ENCODE data around the gene MT1B.

DNA sequence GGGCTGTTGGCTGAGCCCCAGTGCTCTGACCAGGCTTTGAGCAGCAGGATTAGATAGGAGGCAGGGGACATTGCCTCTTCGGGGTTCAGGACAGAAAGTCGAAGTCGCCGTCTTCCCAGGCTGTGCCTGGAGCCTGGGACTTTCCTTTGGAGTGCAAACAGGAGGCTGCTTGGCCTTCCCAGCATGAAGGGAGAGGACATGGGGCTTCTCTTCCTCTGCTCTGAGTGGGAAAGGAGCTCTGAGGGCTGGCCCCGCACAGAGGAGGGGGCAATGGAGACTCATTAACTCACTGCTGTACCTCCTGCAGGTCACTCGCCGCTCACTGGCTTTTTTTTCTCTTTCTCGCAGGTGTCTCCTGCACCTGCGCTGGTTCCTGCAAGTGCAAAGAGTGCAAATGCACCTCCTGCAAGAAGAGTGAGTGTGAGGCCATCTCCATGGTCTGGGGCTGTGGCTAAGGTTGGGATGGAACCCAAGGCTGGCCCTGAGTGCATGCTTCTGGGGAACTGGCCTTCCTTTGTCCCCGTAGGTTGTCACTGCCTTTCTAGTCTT lies 6.7 kb downstream of the MT1B start:
- TF ChIP-seq, protein P1, sequence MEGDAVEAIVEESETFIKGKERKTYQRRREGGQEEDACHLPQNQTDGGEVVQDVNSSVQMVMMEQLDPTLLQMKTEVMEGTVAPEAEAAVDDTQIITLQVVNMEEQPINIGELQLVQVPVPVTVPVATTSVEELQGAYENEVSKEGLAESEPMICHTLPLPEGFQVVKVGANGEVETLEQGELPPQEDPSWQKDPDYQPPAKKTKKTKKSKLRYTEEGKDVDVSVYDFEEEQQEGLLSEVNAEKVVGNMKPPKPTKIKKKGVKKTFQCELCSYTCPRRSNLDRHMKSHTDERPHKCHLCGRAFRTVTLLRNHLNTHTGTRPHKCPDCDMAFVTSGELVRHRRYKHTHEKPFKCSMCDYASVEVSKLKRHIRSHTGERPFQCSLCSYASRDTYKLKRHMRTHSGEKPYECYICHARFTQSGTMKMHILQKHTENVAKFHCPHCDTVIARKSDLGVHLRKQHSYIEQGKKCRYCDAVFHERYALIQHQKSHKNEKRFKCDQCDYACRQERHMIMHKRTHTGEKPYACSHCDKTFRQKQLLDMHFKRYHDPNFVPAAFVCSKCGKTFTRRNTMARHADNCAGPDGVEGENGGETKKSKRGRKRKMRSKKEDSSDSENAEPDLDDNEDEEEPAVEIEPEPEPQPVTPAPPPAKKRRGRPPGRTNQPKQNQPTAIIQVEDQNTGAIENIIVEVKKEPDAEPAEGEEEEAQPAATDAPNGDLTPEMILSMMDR (IDR thresholded peaks at IDR 0.05), result no peak
- TF ChIP-seq POLR2AphosphoS5 (IDR thresholded peaks at IDR 0.05) (no peak), POLR2A (IDR thresholded peaks at IDR 0.05) (no peak), EP300 (IDR thresholded peaks at IDR 0.05) (no peak)

All from sigmoid colon (tissue), 4 donors.